ENCODE measurements around the gene PAX8.

Gene PAX8

DNA sequence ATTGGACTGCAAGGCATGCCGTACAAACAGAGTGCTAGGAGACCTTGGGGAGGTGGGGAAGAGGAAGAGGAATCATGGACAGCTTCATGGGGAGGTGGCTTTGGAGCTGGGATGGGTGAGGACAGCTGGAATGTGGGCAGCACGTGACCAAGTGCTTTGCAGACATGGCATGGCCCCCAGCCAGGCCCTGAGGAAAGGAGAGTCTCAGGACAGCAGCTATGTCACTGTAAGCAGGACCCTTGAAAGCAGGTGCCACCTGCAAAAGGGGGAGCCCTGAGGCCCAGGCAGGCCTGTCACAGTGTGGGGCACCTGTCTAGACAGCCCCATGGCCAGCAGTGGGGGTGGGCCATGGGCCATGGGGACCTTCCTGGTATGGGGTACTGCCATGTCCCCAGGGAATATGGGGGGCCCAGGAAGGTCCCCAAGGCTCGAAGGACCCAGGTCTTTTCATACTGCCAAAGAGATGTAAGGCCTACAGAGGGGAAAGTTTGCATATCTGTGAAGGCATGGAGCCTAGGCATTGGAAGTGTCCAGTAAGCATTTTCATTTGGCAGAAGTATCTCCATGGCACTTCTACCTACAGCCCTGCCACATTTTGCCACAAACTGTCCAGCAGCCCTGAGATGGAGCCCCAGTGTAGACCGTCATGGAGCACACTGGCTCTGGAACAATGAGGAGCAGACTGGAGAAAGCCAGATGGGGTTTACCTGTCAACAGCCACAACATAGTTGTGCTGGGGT lies 9.9 kb downstream of the PAX8 start:
- no peak for DNase-seq (ENCODE audit: extremely low read depth in 1 of 2, low read depth in 1 of 2)

DNA sequence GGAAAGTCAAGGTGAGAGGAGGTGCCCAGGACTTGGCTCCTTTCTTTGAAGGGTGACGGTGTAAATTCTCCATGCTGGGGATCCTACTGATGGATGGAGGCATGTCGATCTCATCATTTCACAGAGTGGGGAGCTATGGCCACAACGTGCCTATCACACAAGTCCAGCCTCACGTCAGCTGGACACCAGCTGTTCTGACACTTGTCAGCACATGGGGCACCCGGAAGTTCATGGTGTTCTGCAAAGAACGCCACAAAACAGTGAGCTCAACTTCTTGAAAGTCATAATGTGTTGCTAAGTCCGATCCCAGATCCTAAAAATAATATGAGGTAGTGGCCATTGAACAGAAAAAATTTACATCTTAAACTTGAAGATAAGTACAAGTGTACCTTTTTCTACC lies 12.3 kb downstream of the PAX8 start:
- DNase-seq (ENCODE audit: extremely low read depth in 1 of 2, low read depth in 1 of 2): no peak

DNA sequence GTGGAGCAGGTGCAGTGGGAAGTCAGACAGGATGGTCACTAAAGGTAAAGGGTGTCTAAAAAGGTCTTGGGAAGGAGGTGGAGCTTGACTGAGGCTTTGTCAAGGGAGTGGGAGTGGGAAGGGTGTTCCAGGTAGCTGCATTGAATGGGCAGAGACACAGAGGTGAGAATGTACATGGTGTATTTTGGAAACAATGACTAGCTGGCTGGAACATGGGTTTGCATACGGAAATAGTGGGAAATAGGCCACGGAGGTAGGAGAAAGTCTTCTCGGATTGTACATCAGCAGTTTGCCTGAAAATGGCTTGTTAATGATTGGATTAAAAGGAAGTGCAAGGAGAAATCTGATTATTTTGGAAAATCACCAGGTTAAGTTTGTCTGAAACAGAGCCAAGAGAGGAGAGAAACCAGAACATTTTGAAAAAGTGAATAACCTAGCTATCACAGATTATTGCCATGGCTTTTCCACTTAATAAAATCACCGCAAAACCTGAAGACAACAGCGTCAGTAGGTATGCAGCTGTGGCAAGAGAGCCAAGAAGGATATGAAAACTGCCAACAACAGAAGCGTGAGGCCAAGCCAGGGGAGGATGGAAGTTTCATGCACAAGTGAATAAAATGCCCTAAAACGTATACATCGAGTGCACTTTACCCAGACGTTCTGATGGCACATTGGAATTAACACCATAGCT lies 13.9 kb downstream of the PAX8 start:
- DNase-seq (ENCODE audit: extremely low read depth in 1 of 2, low read depth in 1 of 2): no peak

DNA sequence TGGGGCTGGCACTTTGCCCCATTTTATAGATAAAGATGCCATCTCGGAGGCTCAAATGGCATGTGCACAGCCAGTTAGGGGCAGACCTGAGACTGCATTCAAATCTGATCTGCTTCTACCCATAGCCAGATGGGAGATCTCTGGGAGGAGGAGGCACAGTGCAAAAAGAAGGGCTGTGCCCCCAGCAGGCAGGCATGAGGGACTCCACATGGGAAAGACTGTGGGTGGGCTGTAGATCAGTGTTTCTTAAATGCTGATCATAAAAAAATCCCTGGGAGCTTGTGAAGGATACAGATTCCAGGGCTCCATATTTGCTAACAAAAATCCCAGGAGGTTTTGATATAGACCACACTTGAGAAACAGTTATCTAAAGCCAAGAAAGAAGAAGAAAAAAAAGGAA lies 15.2 kb downstream of the PAX8 start:
- no peak for DNase-seq (ENCODE audit: extremely low read depth in 1 of 2, low read depth in 1 of 2)

DNA sequence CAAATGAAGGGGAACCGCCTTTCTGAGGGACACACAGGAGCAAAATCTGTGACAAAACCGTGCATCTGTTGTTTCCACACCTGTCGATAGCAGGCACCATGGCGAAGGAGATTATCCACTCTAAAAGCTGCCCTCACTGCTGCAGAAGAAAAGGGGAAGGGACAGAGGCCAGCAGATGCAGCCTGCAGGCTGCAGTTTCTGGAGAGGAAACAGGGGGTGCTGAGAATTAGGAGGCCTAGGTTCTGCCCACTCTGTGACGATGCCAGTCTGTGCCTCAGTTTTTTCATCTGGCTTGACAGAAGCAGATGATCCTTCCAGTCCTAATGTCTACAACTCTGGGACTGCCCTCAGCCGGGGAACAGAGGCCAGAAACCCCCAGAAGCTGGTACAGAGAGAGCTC lies 17.7 kb downstream of the PAX8 start:
- no peak for DNase-seq (ENCODE audit: extremely low read depth in 1 of 2, low read depth in 1 of 2)

DNA sequence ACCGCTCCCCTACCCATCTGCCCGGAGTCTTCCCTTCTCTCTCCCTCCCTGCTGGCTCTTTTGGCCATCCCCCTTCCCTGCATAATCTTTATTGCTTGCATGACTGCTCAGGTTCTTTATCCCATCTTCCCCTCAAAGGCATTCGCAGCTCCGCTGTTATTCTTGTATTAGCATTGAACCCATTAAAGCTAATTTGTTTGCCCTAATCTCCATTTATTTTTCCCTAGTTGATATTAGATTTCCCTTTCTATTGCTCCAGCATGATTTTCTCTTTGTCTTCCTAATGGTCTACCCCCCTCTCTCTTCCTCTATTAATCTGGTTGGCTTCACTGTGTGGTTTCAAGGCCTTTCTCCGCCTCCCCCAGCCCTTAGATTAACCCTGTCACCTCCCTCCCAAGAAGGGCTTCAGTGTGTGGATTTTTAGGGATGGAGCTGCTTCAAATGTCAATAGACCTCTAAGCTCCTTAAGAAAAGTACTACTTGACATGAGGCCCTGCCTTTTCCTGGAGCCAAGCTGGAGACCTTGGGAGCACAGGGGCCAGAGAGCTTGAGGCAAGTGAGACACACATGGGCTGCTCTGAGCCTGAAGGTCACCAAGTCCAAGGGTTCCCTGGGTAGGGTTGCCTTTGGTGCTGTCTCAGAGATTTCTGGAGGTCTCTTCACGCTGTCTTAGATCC lies 20.1 kb downstream of the PAX8 start:
- DNase-seq (ENCODE audit: extremely low read depth in 1 of 2, low read depth in 1 of 2): no peak

DNA sequence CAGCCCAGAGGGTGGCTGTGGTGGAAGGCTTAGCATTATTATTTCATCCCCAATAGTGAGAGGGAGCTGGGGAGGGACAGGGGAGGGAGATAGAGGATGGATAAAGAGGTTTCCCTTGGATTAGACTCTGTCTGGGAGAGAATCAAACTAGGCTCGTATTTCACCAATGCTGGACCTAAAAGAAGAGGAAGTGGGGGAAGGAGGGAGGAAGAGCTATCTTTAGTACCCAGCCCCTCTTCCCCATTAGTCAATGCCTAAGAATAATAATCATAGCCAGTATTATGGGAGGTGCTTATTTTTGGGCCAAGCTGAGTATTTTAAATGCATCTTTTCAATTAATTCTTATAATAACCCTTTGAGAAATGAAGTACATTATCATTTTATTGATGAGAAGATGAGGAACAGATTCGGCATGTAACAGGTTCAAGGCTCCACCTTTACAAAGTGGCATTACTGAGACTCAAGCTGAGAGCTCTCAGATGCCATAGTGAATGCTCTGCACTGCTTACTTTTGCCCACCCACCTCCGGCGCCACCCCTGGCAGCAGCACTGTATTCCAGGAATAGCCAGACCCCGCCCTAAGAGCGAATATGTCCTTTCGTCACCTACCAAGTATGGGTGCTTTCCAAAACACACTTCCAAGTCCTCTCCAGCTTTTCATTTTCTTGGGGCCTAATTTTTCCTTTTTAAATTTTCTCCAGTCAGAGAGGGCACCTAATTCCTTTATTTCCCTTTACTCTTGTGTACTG lies 21.0 kb downstream of the PAX8 start:
- no peak for DNase-seq (ENCODE audit: extremely low read depth in 1 of 2, low read depth in 1 of 2)

DNA sequence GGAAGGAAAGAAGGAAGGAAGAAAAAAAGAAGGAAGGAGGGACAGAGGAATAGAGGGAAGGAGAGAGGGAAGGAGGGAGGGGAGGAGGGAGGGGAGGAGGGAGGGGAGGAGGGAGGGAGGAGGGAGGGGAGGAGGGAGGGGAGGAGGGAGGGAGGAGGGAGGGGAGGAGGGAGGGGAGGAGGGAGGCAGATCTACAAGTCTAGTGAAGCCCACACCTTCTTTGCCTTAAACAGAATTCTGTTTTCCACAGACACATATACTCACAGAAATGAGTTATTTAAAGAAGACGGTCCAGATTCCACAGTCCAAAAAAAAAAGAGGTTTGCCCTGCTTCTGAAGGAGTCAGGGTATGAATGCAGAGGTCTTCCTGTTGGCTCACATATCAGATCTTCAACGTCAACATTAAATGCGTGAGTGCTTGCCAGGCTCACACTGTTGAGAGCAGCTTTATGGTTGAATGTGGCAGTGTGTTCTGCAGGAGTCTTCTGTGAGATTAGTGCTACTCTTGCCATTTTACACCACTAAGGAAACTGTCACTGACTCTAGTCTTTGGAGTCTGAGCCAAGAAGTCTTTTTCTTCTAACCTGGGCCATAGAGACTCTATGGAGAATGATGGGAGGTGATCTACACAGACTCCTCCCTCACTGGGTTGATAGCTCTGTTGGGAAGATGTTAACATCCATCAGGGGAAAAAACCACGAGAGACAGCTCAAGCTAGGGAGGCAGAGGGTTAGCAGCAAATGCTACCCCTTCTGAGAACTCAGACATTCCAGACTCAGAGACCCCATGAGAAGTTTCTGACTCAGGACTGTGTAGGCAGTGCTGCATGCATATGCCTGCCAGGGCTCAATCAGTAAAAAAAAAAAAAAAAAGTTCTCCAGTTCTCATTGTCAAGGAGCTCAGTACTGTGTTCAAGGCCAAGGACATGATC lies 23.3 kb downstream of the PAX8 start:
- no peak for DNase-seq (ENCODE audit: extremely low read depth in 1 of 2, low read depth in 1 of 2)

DNA sequence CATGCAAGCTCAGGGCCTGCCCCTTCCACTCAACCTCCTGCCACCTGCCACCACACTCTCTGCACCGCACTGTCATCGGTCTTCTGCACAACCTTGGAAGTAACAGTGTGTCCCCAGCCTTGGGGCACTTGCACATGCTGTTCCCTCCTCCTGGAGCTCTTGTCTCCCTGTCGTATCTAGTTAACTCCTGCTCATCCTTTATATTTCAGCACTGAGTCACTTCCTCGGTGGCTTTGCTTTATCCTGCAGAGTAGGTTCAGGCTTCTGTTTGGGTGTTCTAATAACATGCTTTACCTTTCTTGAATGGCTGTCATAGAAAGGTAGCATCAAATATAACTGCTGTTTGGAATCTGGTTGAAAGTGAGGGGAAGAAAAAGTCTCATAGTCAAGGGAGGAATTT lies 25.3 kb downstream of the PAX8 start:
- DNase-seq (ENCODE audit: extremely low read depth in 1 of 2, low read depth in 1 of 2): no peak

DNA sequence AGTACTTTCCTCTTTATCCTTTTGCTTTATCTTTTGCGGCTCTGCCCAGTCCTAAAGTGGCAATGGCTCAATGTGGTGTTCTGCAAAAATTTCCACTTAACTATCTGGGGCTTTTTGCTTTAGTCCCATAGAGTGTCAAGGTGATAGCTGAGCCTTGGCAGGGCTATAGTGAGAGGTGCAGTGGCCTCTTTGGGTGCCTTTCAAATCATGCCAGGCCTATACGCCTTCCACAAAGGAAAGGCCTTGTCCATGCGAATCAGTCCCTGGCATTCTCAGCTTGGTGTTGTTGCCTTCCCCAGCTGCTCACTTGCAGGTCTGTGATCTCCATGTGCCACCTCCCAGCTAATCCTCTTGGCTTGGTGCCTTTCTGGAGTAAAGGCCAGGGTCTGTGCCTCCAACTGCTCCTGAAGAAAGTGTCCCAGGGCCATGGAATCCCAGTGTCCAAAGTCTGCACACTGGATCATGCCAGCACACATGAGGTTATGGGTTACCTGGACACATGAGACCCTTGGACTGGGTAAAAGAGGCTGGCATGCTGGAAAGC lies 26.6 kb downstream of the PAX8 start:
- DNase-seq (ENCODE audit: extremely low read depth in 1 of 2, low read depth in 1 of 2): no peak

DNA sequence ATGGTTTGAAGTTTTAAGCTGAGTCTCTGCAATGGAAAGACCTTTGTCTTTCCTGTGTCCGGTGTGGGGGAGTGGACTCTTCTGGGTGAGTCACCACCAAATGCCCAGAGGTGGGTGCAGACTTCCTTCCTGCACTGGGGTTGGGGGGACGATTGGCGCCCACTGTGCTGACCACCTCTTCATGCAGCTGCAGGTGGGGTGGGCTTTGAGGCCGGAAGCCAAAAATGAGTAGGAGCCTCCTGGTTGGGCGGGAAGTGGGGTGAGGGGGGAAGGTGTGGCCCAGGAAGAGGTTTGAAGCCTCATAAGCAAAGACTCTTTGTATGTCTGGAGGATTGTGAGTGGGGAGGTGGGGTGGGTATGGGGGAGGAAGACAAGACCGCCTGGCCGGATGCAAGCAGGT lies 27.6 kb downstream of the PAX8 start:
- DNase-seq (ENCODE audit: extremely low read depth in 1 of 2, low read depth in 1 of 2): peak in 1 of 2 donors; percentile 5

DNA sequence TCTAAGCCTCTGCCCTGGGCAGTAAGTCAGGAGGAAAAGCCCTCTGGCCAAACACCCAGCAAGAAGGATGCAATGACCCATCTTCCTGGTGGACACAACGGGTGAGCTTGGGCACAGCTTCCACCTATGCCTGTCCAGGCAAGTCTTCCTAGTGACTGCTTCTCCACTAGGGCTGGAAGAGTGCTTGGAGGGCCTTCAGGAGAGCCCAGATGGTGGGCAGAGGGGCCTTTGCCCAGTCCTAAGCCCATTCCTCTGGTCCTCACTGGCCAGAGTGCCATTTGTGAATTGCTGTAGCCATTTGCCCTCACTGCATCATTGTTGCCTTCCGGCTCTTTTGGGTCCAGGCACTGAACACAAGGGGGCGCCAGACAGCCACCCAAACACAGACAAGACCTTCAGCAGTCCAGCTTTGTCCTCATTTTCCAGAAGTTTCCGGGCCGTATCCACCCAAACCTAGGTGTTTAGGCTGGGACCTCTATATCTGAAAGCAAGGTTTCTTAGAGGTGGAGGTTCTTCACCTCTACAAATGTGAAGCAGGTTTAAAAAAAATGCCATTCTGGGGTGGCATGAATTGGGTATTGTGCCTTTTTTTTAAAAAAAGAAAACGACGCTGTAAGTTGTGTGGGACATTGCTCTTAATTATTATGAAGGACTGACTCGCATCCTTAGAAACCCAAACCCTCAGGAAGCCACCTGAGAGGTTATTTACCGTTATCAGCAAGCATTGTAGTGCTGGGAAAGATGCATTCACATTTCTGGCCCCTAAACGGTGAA lies 29.5 kb downstream of the PAX8 start:
- DNase-seq (ENCODE audit: extremely low read depth in 1 of 2, low read depth in 1 of 2): peak; percentile 34 to 58

DNA sequence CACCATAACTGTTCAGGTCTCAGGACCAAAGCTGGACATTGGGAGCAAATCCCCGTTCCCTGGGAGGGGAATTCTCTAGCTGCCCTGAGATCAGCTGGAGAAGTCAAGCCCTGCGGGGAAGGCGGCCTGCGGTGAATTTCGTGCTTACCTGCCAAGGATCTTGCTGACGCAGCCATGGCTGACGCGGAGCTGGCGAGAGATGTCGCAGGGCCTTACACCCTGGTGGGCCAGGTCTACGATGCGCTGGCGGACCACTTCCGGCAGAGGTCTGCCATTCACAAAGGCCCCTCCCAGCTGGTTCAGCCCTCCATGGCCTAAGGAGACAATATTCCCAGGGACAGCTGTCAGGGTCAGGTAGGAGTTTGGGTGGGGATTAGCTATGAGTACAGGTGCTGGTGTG lies 32.1 kb downstream of the PAX8 start:
- no peak for DNase-seq (ENCODE audit: extremely low read depth in 1 of 2, low read depth in 1 of 2)

DNA sequence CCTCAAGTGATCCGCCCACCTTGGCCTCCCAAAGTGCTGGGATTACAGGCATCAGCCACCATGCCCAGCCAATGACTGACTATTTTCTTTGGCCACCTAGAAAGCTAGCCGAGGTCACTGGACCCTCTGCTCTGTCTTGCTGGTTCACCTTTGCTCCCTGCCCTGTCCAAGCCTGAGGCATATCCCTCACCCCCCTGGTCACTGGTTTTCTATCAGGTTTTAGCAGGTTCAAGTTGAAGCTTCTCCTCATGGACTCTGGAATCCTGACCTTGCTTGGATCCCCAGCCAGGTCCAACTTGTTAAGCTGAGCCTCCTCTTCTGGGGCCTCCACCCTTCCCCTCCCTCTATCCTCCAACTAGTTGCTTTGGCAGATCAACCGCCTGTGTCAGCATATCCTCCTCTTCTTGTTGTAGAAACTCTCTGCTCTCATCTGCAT lies 33.4 kb downstream of the PAX8 start:
- DNase-seq (ENCODE audit: extremely low read depth in 1 of 2, low read depth in 1 of 2): no peak

DNA sequence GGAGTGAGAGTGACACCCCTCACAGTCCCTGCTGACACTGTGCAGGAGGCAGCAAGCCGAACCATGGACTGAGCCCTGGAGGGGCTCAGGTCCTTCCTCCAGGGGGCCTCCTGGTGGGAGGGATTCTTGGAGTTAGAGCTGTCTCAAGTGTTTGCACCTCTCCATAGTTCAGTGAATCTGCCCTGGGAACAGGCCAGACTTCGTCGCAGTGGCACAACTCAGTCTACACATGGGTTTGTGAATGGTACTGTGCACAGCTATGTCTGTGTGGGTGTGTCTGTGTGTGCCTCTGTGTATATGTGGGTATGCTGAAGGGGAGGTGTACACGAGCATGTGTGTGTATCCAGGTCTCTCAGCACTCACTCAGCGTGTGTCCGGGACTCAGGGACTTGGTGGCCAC lies 36.4 kb downstream of the PAX8 start:
- no peak for DNase-seq (ENCODE audit: extremely low read depth in 1 of 2, low read depth in 1 of 2)

DNA sequence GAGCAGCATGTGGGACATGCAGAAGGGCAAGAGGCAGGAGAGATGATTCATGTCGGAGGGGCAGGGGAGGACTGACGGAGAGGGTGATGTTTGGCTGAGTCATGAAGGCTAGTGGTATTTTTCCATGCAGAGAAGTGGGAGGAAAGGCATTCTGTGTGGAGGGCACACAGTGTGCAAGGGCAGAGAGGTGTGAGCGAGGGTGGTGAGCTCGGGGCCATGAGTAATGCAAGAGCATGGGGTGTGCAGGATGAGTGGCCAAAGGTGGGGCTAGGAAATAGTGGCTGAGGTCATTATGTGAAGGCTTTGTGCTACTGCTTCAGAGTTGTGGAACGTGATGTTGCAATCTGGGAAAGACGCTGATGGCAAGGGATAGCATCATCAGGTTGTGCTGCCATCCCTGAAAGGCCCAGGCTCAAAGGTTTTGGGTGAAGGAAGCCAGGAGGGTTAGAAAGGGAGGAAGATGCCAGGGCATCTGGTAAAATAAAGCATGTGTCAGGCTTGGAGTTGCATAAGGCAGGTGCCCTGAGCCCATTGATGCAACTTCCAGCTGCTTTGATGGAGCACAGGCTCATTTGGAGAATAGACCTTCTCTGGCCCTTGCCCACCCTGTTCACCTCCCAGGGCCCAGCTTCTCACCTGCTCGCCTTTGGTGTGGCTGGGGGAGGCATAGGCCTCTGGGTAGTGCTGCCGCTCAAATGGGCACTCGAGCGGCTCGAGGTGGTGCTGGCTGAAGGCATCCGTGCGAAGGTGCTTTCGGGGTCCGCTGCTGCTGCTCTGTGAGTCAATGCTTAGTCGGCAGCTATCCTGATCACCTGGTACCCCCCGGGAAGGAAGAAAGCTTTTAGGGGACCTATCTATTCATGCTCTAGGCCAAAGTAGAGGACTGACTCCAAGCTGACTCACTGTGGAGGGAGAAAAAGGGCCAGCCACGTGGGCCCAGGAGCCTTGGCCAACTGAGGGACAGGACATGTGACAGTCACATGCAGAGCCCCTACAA lies 37.5 kb downstream of the PAX8 start:
- no peak for DNase-seq (ENCODE audit: extremely low read depth in 1 of 2, low read depth in 1 of 2)

DNA sequence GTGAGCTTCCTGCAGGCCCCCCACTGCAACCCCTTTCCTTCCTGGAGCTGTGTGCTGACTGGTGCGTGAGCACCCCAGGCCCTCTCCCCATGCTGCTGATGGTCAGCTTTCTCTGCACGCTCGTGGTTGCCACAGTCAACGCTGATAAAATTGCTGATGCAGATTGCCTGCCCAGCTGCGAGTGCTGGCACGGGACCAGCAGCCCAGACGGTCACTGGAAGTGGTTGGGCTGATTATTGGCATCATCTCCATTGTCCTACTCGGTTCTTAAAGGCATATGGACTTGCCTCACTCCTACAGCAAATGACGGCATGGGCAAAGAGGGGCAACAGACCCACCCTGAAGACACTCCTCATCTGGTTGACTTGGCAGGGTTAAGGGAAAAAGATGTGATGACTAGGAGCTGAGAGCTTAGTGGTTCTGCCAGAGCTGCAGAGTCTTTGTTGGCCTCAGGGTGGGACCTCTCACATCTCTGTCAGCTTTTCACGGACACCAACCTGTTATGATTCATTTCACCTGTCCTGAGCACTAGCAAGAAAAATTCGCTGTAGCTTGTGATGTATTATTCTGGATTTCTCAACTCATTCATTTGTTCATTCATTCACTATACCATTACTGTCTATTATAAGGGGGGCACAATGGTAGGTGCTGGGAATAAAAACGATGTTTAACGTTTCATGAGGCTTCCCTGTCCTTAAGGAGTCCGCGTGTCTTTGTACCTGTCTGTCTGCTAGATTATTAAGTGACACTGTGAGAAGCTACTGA lies 38.4 kb downstream of the PAX8 start:
- no peak for DNase-seq (ENCODE audit: extremely low read depth in 1 of 2, low read depth in 1 of 2)

Data from activated CD8-positive, alpha-beta memory T cell treated with anti-CD3 and anti-CD28 coated beads for 1 hour (primary cell).